ENCODE measurements around the gene HECW1.

Gene HECW1

DNA sequence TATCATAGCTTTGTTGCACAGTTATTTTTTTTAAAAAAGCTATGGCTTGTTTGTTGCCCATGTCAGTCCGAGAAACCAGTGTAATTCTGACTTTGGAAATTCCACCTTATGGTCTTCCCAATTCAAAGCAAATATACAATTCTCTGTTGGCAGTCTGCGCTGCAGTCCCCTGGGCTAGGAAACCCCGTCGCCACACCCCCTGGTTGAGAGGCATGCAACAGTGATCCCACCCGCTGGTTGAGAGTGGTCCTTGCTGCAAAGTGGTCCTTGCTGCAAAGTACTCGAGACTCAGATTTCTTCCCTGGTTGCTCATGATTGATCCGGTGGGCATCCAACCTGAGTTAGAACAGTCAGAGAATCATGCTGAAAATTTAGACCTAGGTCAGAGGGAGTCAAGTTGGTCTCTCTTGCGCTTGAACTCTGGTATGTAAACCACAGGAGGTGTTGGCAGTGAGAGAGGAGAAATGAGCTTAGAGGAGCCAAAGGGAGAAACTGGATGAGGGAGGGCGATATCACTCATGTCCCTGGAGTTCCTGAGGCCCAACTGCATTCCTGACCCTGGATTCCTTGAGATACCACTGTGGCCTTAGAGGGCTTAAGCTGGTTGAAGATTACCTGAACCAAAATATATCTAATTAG is 425.4 kb downstream of the HECW1 start:
- Histone ChIP-seq H4K20me1 (ENCODE audit: insufficient read depth, low read length, poor library complexity, severe bottlenecking) (no peaks in the 10 kb centered on the region), H3K9ac (ENCODE audit: low read depth, low read length, poor library complexity, severe bottlenecking) (no peak overlapping the region), H3K4me1 (ENCODE audit: insufficient read depth, low read length, poor library complexity, severe bottlenecking) (no peaks in the 10 kb centered on the region), H3K4me2 (ENCODE audit: low read depth, low read length, poor library complexity, severe bottlenecking) (no peak overlapping the region), H2AFZ (ENCODE audit: low read length) (no peak overlapping the region), H3K9me3 (ENCODE audit: insufficient read depth, low read depth, low read length) (no peaks in the 10 kb centered on the region), H3K9me2 (replicated peaks; ENCODE audit: low read depth, low read length) (no peaks in the 10 kb centered on the region), H3K79me2 (ENCODE audit: insufficient read depth, low read length) (no peaks in the 10 kb centered on the region), H3K36me3 (ENCODE audit: insufficient read depth, low read length) (no peaks in the 10 kb centered on the region), H3F3A (ENCODE audit: low read depth) (no peaks in the 10 kb centered on the region), H3K4me3 (ENCODE audit: low read length, poor library complexity, severe bottlenecking) (no peak overlapping the region), H3K27me3 (ENCODE audit: insufficient read depth, low read length, poor library complexity, severe bottlenecking) (no peaks in the 10 kb centered on the region)
- TF ChIP-seq, protein P1, sequence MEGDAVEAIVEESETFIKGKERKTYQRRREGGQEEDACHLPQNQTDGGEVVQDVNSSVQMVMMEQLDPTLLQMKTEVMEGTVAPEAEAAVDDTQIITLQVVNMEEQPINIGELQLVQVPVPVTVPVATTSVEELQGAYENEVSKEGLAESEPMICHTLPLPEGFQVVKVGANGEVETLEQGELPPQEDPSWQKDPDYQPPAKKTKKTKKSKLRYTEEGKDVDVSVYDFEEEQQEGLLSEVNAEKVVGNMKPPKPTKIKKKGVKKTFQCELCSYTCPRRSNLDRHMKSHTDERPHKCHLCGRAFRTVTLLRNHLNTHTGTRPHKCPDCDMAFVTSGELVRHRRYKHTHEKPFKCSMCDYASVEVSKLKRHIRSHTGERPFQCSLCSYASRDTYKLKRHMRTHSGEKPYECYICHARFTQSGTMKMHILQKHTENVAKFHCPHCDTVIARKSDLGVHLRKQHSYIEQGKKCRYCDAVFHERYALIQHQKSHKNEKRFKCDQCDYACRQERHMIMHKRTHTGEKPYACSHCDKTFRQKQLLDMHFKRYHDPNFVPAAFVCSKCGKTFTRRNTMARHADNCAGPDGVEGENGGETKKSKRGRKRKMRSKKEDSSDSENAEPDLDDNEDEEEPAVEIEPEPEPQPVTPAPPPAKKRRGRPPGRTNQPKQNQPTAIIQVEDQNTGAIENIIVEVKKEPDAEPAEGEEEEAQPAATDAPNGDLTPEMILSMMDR (conservative IDR thresholded peaks at IDR 0.05; ENCODE audit: low read length), result no peak
- no peak for TF ChIP-seq EZH2phosphoT487 (IDR thresholded peaks at IDR 0.05; ENCODE audit: borderline replicate concordance)

DNA sequence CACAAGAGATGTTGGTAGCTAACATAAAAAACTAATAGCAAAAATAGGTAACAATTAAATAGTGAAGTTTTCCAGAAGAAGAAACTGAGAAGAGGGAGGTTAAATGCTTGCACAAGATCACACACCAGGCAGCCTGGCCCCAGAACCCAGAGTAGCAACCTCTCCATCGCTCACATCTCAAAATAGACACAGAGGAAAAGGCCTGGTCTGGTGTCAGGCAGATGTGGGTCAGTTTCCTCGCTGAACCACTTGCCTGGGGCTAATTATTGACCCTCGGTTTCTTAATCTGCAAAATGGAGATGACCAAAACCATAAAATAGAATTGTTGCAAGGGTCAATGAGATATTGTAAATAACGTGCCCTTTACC is 425.9 kb downstream of the HECW1 start:
- Histone ChIP-seq H3K9ac (ENCODE audit: low read depth, low read length, poor library complexity, severe bottlenecking) (no peak overlapping the region), H3K4me2 (ENCODE audit: low read depth, low read length, poor library complexity, severe bottlenecking) (no peak overlapping the region), H3K9me3 (ENCODE audit: insufficient read depth, low read depth, low read length) (no peaks in the 10 kb centered on the region), H3K79me2 (ENCODE audit: insufficient read depth, low read length) (no peaks in the 10 kb centered on the region), H3K36me3 (ENCODE audit: insufficient read depth, low read length) (no peaks in the 10 kb centered on the region), H3K4me1 (ENCODE audit: insufficient read depth, low read length, poor library complexity, severe bottlenecking) (no peaks in the 10 kb centered on the region), H3K27me3 (ENCODE audit: insufficient read depth, low read length, poor library complexity, severe bottlenecking) (no peaks in the 10 kb centered on the region), H3F3A (ENCODE audit: low read depth) (no peaks in the 10 kb centered on the region), H4K20me1 (ENCODE audit: insufficient read depth, low read length, poor library complexity, severe bottlenecking) (no peaks in the 10 kb centered on the region), H3K9me2 (replicated peaks; ENCODE audit: low read depth, low read length) (no peaks in the 10 kb centered on the region), H2AFZ (ENCODE audit: low read length) (no peak overlapping the region), H3K4me3 (ENCODE audit: low read length, poor library complexity, severe bottlenecking) (no peak overlapping the region)
- TF ChIP-seq, protein P1 (conservative IDR thresholded peaks at IDR 0.05; ENCODE audit: low read length), result no peak
- no peak for TF ChIP-seq EZH2phosphoT487 (IDR thresholded peaks at IDR 0.05; ENCODE audit: borderline replicate concordance)

DNA sequence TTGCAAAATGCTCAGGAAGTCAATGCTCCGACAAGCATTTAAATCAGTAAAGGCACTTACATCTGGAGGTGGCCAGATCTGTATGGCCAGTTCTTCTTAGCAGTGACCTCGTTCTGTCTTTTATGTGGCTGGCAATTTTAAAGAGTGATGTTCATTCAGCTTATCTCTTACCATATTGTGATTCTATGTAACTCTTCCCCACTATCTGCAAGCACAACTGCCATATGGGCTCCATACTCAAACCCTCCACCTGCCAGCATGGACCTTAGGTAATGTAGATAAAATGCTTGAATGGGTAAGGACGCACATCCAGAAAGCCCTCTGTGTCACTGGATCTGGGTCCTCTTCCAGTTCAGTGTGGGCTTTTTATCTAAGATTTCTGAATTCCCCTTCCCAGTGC is 428.0 kb downstream of the HECW1 start:
- Histone ChIP-seq H3K36me3 (ENCODE audit: insufficient read depth, low read length) (no peaks in the 10 kb centered on the region), H3K4me3 (ENCODE audit: low read length, poor library complexity, severe bottlenecking) (no peak overlapping the region), H3K27me3 (ENCODE audit: insufficient read depth, low read length, poor library complexity, severe bottlenecking) (no peaks in the 10 kb centered on the region), H3F3A (ENCODE audit: low read depth) (no peaks in the 10 kb centered on the region), H3K9me3 (ENCODE audit: insufficient read depth, low read depth, low read length) (no peaks in the 10 kb centered on the region), H3K4me2 (ENCODE audit: low read depth, low read length, poor library complexity, severe bottlenecking) (no peak overlapping the region), H4K20me1 (ENCODE audit: insufficient read depth, low read length, poor library complexity, severe bottlenecking) (no peaks in the 10 kb centered on the region), H3K9ac (ENCODE audit: low read depth, low read length, poor library complexity, severe bottlenecking) (no peak overlapping the region), H3K9me2 (replicated peaks; ENCODE audit: low read depth, low read length) (no peaks in the 10 kb centered on the region), H3K79me2 (ENCODE audit: insufficient read depth, low read length) (no peaks in the 10 kb centered on the region), H3K4me1 (ENCODE audit: insufficient read depth, low read length, poor library complexity, severe bottlenecking) (no peaks in the 10 kb centered on the region), H2AFZ (ENCODE audit: low read length) (no peak overlapping the region)
- no peak for TF ChIP-seq EZH2phosphoT487 (IDR thresholded peaks at IDR 0.05; ENCODE audit: borderline replicate concordance)
- TF ChIP-seq, protein P1 (conservative IDR thresholded peaks at IDR 0.05; ENCODE audit: low read length), result no peak
